NCI-H82 treated with DMSO at 0.1 percent for 48 hours (cell line): ENCODE data around the gene ATP13A2.

Experiments used
- DNase-seq: peaks from one replicate; lab custom pipeline; 2025; ENCODE audit not compliant: unreplicated experiment; lab: John Stamatoyannopoulos, UW

Gene ATP13A2, protein sequence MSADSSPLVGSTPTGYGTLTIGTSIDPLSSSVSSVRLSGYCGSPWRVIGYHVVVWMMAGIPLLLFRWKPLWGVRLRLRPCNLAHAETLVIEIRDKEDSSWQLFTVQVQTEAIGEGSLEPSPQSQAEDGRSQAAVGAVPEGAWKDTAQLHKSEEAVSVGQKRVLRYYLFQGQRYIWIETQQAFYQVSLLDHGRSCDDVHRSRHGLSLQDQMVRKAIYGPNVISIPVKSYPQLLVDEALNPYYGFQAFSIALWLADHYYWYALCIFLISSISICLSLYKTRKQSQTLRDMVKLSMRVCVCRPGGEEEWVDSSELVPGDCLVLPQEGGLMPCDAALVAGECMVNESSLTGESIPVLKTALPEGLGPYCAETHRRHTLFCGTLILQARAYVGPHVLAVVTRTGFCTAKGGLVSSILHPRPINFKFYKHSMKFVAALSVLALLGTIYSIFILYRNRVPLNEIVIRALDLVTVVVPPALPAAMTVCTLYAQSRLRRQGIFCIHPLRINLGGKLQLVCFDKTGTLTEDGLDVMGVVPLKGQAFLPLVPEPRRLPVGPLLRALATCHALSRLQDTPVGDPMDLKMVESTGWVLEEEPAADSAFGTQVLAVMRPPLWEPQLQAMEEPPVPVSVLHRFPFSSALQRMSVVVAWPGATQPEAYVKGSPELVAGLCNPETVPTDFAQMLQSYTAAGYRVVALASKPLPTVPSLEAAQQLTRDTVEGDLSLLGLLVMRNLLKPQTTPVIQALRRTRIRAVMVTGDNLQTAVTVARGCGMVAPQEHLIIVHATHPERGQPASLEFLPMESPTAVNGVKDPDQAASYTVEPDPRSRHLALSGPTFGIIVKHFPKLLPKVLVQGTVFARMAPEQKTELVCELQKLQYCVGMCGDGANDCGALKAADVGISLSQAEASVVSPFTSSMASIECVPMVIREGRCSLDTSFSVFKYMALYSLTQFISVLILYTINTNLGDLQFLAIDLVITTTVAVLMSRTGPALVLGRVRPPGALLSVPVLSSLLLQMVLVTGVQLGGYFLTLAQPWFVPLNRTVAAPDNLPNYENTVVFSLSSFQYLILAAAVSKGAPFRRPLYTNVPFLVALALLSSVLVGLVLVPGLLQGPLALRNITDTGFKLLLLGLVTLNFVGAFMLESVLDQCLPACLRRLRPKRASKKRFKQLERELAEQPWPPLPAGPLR

DNA sequence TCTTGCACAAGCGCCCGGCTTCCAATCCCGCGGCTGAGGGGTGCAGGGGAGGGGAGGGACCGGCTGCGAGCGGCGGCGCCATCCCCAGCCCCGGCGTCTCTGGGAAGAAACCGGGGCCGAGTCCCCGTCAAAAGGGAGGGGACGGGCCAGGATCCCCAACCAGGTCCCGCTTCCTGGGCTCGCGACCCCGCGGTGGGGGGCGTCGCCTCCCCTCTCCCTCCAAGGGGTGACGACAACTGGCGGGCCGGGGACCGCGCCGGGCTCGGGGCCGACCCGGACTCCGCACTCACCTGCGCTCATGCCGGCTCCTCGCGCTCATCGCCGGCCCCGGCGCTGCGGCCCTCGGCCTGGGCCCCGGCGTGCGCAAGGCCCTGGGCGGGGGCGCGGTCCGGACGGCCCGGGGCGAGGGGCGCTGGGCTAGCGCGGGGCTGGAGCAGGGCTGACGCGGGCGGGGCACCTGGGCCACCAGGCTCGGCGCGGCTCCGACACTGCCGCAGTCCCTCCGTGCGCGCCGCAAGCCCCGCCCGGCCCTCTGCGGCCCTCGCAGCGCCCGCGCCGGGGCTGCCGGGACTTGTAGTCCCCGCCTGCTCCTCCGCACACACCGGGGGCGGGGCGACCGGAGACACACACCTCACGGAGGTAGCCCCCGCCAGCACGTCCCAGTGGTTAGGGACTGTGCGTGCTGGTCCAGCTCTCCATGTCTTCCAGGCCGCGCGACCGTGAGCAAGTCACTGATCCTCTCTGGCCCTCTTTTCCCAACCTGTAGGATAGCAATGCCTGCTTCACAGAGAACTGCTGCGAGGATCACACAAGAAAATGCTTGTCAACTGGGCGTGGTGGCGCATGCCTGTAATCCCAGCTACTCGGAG, at the start of gene ATP13A2:
ATP13A2 (minus strand) TSS at position 490 of the 869 bp plus-strand sequence; CDS start at position 300, 190 bp downstream.
- peak; percentile 32 for DNase-seq

- DNase-seq = no peak
Measured at GRCh38 chr1:17061486-17061885, 49.8 kb upstream of the ATP13A2 start.

GRCh38 chr1:17060306-17060749, 48.6 kb upstream of the ATP13A2 start:
- DNase-seq = no peak

- peak; percentile 43 for DNase-seq
Measured at GRCh38 chr1:17059391-17060305, 47.9 kb upstream of the ATP13A2 start.

- no peak for DNase-seq
Measured at GRCh38 chr1:17056551-17056950, 44.8 kb upstream of the ATP13A2 start.

- no peak for DNase-seq
Measured at GRCh38 chr1:17055801-17056200, 44.1 kb upstream of the ATP13A2 start.

- DNase-seq = peak; percentile 91
Measured at GRCh38 chr1:17053685-17054410, 42.1 kb upstream of the ATP13A2 start, which contains the start of gene SDHB. Gene SDHB (minus strand): TSS chr1:17054032. CDS start chr1:17054019, 13 bp downstream.

GRCh38 chr1:17053086-17053684, 41.5 kb upstream of the ATP13A2 start:
- no peak for DNase-seq

DNA sequence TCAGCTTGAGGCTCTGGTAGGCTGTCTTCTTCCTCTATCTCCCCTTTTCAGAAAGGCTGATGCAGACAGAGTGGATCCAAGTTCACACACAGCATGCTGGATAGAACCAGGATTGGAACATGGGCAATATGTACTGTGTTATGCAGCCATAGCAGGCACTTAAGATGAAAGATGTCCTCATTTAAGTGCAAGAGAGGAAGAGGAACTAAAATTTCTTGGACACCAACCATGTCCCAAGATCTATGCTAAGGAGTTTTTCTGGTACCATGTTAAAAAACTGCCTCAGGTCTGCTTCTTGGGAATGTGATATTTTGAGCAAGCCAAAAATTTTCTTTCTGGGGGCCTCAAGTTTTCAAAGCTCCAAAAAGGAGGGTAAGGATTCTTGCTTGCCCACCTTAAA, 40.9 kb upstream of the ATP13A2 start:
- DNase-seq = no peak

- no peak for DNase-seq
Measured at GRCh38 chr1:17052038-17052437, 40.3 kb upstream of the ATP13A2 start.

GRCh38 chr1:17047924-17048323, 36.2 kb upstream of the ATP13A2 start:
- DNase-seq = no peak

DNA sequence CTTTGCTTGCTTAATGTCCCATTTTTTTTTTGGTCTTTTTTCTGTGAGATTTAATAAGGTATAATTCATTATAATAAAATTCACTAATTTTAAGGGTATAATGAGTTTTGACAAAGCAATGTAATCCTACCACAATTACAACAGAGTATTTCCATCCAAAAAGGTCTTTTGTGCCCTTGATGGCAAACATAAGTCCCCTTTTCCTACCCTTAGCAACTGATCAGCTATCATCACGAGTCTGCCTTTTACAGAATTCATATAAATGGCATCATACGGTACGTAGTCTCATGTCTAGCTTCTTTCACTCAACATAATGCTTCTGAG, 34.6 kb upstream of the ATP13A2 start:
- no peak for DNase-seq

GRCh38 chr1:17045634-17046333, 34.1 kb upstream of the ATP13A2 start:
- DNase-seq = peak; percentile 18

DNA sequence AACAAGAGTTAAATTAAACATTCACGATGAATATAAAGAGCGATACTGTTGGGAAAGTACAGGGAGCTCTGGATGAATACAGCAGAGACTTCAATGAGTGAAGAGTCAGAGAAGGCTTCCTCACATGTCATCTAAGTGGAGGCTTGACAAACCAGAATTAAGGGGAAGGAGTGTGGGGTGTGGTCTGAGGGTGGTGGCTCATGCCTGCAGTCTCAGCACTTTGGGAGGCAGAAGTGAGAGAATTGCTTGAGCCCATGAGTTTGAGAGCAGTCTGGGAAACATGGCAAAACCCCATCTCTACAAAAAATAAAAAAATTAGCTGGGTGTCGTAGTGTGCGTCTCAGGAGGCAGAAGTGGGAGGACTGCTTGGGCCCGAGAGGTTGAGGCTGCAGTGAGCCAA, 33.4 kb upstream of the ATP13A2 start:
- DNase-seq = no peak

DNA sequence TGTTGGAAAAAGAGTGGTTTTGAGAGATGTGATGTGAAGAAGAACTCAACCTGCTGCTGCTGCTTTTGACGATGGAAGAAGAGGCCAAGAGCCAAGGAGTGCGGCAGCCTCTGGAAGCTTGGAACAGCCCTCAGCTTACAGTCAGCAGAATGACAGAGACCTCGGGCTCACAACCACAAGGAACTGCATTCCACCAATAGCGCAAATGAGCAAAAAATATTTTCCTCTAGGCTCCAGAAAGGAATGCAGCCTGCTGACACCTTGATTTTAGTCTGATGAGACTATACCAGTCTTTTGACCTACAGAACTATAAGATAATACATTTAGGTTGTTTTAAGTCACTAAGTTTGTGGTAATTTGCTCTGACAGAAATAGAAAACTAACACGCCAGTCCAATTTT, 31.9 kb upstream of the ATP13A2 start:
- no peak for DNase-seq

DNA sequence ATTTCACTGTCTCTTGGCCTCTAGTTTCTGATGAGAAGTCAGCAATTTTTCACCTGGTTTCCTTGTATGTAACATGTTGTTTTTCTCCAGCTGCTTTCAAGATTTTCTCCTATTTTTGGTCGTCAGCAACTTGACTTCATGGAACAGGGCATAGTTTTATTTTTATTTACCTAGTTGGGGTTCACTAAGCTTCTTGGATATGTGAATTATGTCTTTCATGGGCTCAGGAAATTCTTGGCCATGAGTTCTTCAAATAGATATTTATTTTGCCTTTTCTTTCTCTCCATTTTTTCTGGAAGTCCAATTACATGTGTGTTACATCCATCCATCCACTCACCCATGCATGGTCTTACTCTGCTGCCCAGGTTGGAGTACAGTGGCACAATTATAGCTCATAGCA, 28.4 kb upstream of the ATP13A2 start:
- no peak for DNase-seq

DNA sequence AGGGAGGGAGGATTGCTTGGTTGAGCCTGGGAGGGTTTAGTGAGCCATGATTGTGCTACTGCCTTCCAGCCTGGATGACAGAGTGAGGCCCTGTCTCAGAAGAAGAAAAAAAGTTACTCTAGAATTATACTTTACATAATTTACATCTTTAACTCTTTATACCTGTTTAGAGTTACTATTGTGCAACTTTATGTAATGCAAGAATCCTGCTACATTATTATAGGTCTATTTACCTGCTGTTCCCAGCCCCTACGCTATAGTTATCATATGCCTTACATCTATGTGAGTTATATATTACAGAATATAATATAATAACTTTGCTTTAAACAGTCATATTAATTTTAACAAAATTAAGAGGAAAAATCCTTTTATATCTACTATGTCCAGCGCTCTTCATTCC, 27.8 kb upstream of the ATP13A2 start:
- DNase-seq = no peak

DNA sequence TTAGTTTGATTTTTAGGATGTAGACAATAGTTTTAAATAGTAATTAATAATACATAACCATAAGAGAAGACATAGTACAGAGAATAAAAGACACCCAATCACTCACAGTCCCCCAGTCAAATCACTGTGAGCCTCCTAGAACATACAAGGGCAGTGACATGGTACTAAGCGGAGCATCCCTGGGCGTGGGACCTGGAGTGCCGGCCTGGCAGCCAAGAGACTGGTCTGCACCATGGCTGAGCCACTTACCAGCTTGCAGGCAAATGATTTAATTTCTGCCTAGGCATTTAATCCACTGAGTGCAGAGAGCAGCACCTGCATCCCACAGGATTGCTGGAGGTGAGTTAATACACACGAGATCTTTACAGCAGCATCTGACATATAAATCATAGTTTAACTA, 21.8 kb upstream of the ATP13A2 start:
- DNase-seq = no peak
